Duodenal mucosa (tissue), 2 donors: ENCODE results near the gene AVPR2.

Experiments used
- H3K27ac ChIP-seq: one replicate; pipeline ENCODE4 v1.7.0; 2013; ENCODE audit warnings: low read depth, low read length
- H3K27me3 ChIP-seq, 2 donors: one replicate each; pipeline ENCODE4 v1.7.0; 2013; ENCODE audit warnings: low read length in 2 of 2, control low read depth in 1 of 2; ENCODE audit not compliant: insufficient read depth in 2 of 2, control insufficient read depth in 1 of 2
- H3K36me3 ChIP-seq, 2 donors: one replicate each; pipeline ENCODE4 v1.7.0; 2013; ENCODE audit warnings: low read length in 2 of 2, control low read depth in 1 of 2; ENCODE audit not compliant: insufficient read depth in 2 of 2, control insufficient read depth in 1 of 2
- H3K4me1 ChIP-seq, 2 donors: one replicate each; pipeline ENCODE4 v1.7.0; 2013; ENCODE audit warnings: low read length in 2 of 2, control low read depth in 1 of 2; ENCODE audit not compliant: insufficient read depth in 2 of 2, control insufficient read depth in 1 of 2
- H3K4me3 ChIP-seq, 2 donors: one replicate each; pipeline ENCODE4 v1.7.0; 2013; ENCODE audit warnings: low read length in 2 of 2, low read depth in 1 of 2
- H3K9ac ChIP-seq, 2 donors: one replicate each; pipeline ENCODE4 v1.7.0; 2013; ENCODE audit warnings: low read length in 2 of 2, low read depth in 1 of 2
- H3K9me3 ChIP-seq, 2 donors: one replicate each; pipeline ENCODE4 v1.7.0; 2013; ENCODE audit warnings: low read length in 2 of 2, control low read depth in 1 of 2; ENCODE audit not compliant: control insufficient read depth in 1 of 2

AVPR2 gene

DNA sequence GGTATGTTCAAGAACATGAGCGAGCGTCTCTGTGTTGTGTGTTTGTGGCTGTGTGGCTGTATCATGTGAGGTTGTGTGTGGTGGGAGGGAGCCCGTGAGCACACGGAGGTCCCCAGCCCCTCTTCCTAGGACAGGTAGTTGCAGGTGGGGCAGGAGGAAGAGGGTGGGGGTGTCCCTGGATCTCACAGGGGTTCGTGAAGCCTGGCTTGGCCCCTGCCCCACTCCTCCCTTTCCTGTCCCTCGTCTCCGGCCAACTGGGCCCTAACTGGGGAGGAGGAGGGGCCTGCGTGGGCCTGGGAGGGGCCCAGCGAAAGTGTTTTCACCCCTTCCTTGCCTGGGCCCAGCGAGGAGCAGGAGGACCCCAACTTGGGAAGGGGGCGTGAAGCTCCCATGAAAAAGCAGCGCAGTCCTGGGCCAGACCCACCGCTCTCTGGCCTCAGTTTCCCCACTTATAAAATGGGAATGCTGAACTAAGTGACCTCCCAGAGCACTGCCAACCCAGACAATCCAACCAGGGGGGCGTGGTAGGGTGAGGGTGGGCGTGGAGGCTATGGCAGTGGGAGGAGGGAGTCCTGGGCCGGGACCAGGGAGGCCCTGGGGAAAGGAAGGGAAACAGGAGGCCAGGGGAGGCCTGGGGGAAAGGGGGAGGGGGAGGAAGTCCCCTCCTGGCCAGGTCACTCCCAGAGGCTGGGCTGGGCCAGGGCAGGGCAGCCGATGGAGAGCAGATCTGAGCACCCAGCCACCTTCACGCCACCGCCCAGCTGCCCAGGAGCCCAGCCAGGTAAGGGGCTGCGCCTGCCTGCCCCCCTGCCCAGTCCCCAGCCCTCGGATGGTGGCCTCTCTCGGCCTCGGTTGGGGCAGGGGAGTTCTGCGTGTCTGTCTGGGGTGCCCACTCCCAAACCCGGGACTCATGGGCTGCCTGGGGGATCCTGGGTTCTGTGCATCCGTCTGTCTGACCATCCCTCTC lies at the start of gene AVPR2:
Gene AVPR2, plus strand, starts transcription at position 683 of the 967 bp plus-strand sequence. CDS start 473 bp downstream, outside the sequence.
- Histone ChIP-seq H3K4me3 (no peak within 1 kb of the TSS), H3K36me3 (no peaks in the 10 kb centered on the region), H3K4me1 (peaks cover 3 to 5% of the 10 kb centered on the region in 2 donors), H3K27ac (no peak within 1 kb of the TSS), H3K27me3 (no peaks in the 10 kb centered on the region), H3K9me3 (no peaks in the 10 kb centered on the region), H3K9ac (no peak within 1 kb of the TSS)

DNA sequence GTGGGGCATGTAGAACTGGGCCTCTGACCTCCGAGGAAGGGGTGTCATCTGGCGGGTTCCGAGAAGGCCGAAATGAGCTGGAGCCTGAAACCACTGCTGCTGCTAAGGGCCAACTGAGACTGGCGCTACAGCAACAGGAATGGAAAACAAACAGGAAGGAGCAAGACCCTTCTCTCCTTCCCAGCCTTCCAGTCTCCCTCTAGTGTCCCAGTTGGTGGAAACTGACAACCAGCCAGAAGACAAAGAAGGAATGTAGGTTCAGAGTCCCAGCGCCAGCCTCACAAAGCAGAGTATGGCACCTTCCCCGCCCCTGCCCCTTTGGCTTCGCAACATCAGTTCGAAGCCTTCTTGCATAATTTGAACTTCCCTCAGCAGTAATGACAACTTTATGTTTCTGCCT lies 49.8 kb upstream of the AVPR2 start:
- H3K9me3 ChIP-seq: no peaks in the 10 kb centered on the region
- no peaks in the 10 kb centered on the region for H3K36me3 ChIP-seq
- H3K4me3 ChIP-seq: no peak overlapping the region
- no peak overlapping the region for H3K27ac ChIP-seq
- no peak overlapping the region for H3K9ac ChIP-seq
- no peaks in the 10 kb centered on the region for H3K4me1 ChIP-seq
- H3K27me3 ChIP-seq: no peaks in the 10 kb centered on the region

DNA sequence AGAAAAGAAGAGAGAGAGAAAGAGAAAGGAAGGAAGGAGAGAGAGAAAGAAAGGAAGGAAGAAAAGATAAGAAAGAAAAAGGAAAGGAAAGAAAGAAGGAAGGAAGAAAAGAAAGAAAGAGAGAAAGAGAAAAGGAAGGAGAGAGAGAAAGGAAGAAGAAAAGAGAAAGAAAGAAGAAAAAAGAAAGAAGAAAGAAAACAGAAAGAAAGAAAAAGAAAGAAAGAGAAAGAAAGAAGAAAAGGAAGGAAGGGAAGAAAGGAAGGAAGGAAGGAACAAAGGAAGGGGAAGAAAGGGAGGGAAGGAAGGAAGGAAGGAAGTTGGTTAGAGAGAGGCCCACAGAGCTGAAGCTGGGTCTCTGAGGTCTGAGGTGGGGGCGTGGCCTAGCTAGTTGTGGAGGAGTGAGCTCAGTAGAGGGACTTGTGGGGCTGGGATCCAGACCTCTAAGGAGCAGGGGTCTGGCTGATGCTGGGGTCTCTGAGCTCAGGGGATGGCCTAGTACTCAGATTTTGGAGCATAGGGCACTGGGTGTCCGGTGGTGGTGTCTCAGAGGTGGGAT lies 47.0 kb upstream of the AVPR2 start:
- Histone ChIP-seq H3K36me3 (no peaks in the 10 kb centered on the region), H3K9me3 (no peaks in the 10 kb centered on the region), H3K27ac (no peak overlapping the region), H3K4me3 (no peak overlapping the region), H3K27me3 (no peaks in the 10 kb centered on the region), H3K9ac (no peak overlapping the region), H3K4me1 (no peaks in the 10 kb centered on the region)

DNA sequence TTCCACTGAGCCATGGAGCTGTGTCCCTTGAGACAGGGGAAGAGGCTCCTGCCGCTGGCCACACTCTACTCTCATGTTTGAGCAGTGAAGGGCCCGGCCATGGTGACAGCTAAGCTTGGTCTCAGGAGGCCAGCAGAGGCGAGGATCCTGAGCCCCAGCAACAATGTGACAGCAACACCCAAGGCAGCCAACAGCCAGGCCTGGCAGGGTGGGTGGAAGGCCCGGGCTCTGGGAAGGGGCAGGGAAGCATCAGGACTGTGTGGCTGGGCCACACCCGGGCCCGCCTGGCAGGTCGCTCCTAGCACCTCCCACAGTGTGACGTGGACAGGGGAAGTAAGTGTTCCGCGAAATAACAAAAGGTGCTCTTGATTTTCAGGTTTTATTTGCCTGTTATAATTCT lies 43.3 kb upstream of the AVPR2 start:
- Histone ChIP-seq H3K4me3 (no peak overlapping the region), H3K4me1 (no peaks in the 10 kb centered on the region), H3K9ac (no peak overlapping the region), H3K27ac (no peak overlapping the region), H3K9me3 (no peaks in the 10 kb centered on the region), H3K27me3 (no peaks in the 10 kb centered on the region), H3K36me3 (no peaks in the 10 kb centered on the region)

DNA sequence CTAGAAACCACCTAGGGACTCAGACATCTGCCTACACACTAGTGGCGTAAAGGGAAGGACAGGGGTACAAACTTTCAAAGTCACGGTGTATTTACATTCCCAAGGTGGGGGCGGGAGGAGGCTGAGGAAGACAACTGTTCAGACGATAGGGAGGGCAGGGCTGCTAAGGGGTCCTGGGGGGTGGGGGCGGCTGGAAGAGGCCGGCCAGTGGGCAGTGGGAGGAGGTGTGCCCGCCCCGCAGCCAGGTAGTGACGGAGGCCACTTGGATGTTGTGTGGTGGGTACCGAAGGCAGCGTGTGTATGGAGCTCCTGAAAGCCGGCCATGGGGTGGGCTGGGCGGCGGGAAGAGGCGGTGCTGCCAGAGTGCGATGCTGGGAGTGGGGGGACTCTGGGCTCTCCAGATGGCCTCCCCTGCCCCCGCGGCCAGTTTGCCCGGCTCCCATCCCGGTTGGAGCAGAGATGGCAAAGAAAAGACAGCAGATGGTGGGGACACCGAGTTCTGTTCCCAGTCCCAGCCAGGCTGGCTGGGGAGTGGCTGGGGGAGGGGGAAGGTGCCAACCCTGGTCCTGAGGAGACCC lies 42.7 kb upstream of the AVPR2 start:
- Histone ChIP-seq H3K4me1 (no peaks in the 10 kb centered on the region), H3K36me3 (no peaks in the 10 kb centered on the region), H3K9me3 (no peaks in the 10 kb centered on the region), H3K9ac (no peak overlapping the region), H3K27me3 (no peaks in the 10 kb centered on the region), H3K4me3 (no peak overlapping the region), H3K27ac (no peak overlapping the region)

DNA sequence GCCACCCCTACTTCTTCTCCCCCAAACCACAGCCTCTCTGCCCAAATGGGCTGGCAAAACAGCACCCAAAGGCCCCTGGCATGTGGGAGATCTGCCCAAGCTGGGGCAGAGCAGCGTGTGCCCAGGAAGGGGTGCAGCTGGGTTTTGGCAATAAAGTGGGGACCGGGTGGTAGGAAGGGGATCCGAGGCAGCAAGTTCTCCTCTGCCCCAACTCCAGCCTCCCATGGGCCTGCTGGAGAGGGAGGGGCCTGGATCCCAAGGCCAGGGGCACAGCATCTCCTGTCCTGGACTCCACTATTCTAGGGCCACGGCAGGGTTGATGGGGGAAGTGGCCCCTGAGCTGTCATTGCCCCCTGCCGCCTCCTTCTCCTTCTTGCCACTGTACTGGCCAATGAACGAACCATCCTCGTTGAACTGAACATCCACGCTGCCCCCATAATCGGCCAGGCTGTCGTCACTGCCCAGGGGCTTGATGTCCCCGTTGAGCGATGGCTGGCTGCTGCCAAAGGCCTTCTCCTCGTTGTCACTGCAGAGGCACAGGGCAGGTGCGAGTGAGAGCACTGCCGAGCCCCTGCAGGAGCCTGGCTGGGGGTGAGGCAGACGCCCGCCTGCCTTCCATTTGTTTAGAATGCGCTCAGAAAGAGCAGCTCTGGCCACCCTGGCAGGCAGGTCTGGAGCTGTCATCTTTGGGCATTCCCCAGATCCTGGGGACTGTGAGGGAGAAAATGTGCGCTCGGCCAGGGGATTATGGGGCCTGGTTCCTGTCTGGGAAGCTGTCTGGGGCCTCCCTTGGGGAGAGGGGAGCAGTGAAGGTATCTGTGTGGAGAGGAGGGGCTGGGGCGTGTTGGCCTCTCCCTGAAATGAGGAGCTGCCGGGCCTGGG lies 41.9 kb upstream of the AVPR2 start:
- Histone ChIP-seq H3K27me3 (no peaks in the 10 kb centered on the region), H3K4me3 (no peak overlapping the region), H3K9ac (no peak overlapping the region), H3K9me3 (no peaks in the 10 kb centered on the region), H3K36me3 (no peaks in the 10 kb centered on the region), H3K27ac (no peak overlapping the region), H3K4me1 (no peaks in the 10 kb centered on the region)

DNA sequence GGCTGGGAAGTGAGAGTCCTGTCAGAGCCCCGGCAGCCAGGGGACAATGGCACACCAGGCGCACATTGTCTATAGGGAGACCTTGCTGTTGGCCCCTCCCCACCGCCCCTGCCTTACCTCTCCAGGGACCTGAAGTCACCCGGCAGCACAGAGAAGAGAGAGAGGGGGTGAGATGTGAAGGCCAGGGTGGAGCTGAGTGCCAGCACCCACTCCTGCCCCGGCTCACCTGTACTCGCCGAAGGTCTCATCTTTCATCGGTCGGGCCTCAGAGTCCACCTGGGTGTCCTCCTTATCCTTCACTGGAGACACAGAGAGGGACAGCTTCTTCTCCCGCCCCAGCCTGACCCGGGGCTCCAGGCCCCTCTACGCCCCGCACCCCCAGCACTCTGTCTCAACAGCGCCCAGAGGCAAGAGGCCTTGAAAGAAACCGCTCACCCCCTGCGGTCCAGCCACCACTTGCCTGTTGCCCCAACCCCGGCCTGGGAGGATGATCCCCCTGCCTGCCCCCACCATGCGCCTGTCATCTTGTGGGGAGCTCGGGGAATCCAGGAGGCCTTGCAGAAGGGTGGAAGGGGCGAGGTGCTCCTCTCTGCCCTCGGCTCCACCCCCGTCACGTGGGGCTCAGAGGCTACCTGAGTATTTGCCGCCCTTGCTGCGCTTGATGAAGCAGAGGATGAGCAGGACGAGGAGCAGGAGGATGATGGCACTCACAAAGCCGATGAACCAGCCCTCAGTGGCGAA lies 41.1 kb upstream of the AVPR2 start:
- H3K4me1 ChIP-seq: no peaks in the 10 kb centered on the region
- no peaks in the 10 kb centered on the region for H3K27me3 ChIP-seq
- no peaks in the 10 kb centered on the region for H3K36me3 ChIP-seq
- H3K4me3 ChIP-seq: no peak overlapping the region
- H3K9ac ChIP-seq: no peak overlapping the region
- H3K9me3 ChIP-seq: no peaks in the 10 kb centered on the region
- H3K27ac ChIP-seq: no peak overlapping the region

DNA sequence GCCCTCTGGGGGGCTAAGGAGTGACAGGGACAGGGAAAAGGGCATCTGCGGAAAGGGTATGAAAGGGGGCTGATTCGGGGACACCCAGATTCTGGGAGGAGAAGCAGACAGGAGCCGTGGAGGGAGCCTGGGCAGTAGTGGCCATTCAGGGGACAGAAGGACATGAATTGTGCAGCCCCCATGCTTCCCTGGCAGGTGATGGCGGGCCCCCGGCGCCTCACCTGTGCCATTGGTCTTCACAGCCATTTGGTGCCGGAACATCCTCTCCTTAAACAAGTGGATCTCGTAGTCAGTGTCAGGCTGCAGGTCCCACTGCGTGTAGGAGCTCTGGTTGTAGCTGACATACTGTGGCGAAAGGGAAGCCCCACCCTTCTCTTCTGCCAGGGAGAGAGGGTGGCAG lies 40.4 kb upstream of the AVPR2 start:
- no peaks in the 10 kb centered on the region for H3K27me3 ChIP-seq
- H3K9me3 ChIP-seq: no peaks in the 10 kb centered on the region
- H3K4me1 ChIP-seq: no peaks in the 10 kb centered on the region
- no peaks in the 10 kb centered on the region for H3K36me3 ChIP-seq
- H3K9ac ChIP-seq: no peak overlapping the region
- no peak overlapping the region for H3K4me3 ChIP-seq
- no peak overlapping the region for H3K27ac ChIP-seq

DNA sequence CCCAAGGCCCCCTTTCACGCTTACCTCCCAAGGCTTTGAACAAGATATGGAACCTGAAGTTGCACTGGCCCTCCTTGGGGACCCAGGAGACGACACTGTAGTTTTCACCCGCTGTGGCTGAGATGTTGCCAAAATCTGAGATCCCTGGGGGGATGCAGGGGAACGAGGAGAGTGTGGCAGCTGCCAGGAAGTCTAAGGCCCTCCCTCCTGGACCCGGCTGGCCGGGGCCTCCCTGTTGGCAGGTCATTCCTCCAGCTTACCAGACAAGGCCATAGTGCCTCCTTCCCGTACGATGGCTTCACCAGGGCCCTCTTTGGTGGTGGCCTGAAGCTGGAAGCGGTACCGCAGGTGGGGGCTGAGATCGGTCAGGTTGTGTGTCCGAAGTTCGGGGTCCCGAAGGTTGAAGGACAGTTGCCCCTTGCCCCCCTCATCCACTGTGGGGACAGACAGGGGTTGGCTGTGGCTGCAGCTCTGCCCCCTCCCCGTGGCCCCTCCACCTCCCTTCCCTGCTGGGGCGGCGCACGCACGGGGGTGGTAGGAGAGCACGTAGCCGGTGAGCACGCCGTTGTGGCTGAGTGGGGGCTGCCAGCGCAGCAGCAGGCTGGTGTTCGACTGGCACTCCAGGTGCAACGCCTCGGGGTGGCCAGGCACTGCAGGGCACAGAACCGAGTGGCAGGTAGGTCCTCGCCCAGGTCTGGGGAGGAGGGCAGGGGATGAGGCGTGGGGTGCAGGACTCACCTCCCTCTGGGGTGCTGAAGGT lies 39.7 kb upstream of the AVPR2 start:
- no peaks in the 10 kb centered on the region for H3K4me1 ChIP-seq
- H3K4me3 ChIP-seq: no peak overlapping the region
- no peak overlapping the region for H3K27ac ChIP-seq
- no peaks in the 10 kb centered on the region for H3K36me3 ChIP-seq
- no peak overlapping the region for H3K9ac ChIP-seq
- H3K9me3 ChIP-seq: no peaks in the 10 kb centered on the region
- H3K27me3 ChIP-seq: no peaks in the 10 kb centered on the region
